SH-SY5Y (cell line): ENCODE data around the gene MYO7B.

Source experiments
- GATA2 ChIP-seq: IDR thresholded peaks from 2 replicates; pipeline ENCODE4 v1.6.1; 2011; ENCODE audit warnings: mild to moderate bottlenecking, low read depth, low read length
- GATA3 ChIP-seq: IDR thresholded peaks from 2 replicates; pipeline ENCODE4 v1.6.1; 2011; ENCODE audit warnings: low read depth, mild to moderate bottlenecking, low read length, moderate library complexity

- TF ChIP-seq GATA2 (no peak), GATA3 (no peak)
These were observed 19.3 kb upstream of the MYO7B start for GRCh38 chr2:127516041-127516762.
